Activated T-helper 1 cell treated with anti-CD3 and anti-CD28 coated beads, Interleukin-12 subunit alpha, Interleukin-12 subunit beta, Interleukin-2, Interleukin-4 antibody, amounts not matched to agents 30 ng/mL and 10 ng/mL and 1 ng/mL, durations not matched to agents 14 hours and 24 hours and 36 hours (primary cell): ENCODE measurements around the gene HJV. TPM values are rescaled to one million over a fixed set of nuclear protein-coding genes. Genes with fewer than 3 reads are reported as not detected.
A peak's percentile ranks its signal among the peaks of the same experiment; 100 is the strongest.

Experiments
- DNase-seq: peaks from one replicate; pipeline ENCODE4 v3.0.0; 2021; ENCODE audit warnings: low spot score
- H3K27ac Mint-ChIP-seq: one replicate; pipeline ENCODE4 v1.8.0; 2021; ENCODE audit warnings: mild to moderate bottlenecking, mixed read lengths
- H3K27me3 Mint-ChIP-seq: one replicate; pipeline ENCODE4 v1.8.0; 2022; ENCODE audit warnings: mild to moderate bottlenecking, moderate library complexity, mixed read lengths; ENCODE audit not compliant: insufficient read depth
- H3K36me3 Mint-ChIP-seq: one replicate; pipeline ENCODE4 v1.8.0; 2021; ENCODE audit warnings: low read depth, mixed read lengths
- H3K4me1 Mint-ChIP-seq: one replicate; pipeline ENCODE4 v1.8.0; 2021; ENCODE audit warnings: low read depth, mixed read lengths
- H3K4me3 Mint-ChIP-seq: one replicate; pipeline ENCODE4 v1.8.0; 2021; ENCODE audit warnings: mild to moderate bottlenecking, moderate library complexity, mixed read lengths
- H3K9me3 Mint-ChIP-seq: one replicate; pipeline ENCODE4 v1.8.0; 2021; ENCODE audit warnings: mixed read lengths
- intact Hi-C: fragments of 100-400 bp; cut with micrococcal nuclease; formaldehyde crosslinking; loops from one replicate; pipeline ENCODE4 v1.15.1; 2024
- total RNA-seq: library from RNA; stranded (reverse); gene quantifications from 2 replicates; pipeline ENCODE4 v1.2.3, GENCODE V29; 2022

The HJV gene
- total RNA-seq, 1 donor from 2014 or later: not detected

GRCh38 chr1:145974721-145975120 lies 46.8 kb downstream of the HJV start:
- no peaks in the 10 kb centered on the region for H3K9me3 Mint-ChIP-seq

GRCh38 chr1:145972580-145972979 lies 49.0 kb downstream of the HJV start:
- H3K4me3 Mint-ChIP-seq: no peak overlapping the region
- peaks cover 15% of the 10 kb centered on the region for H3K4me1 Mint-ChIP-seq
- H3K27ac Mint-ChIP-seq: no peak overlapping the region
- intact Hi-C loops: no loop called here
- DNase-seq: no peak
- H3K36me3 Mint-ChIP-seq: peaks cover 9% of the 10 kb centered on the region
- H3K9me3 Mint-ChIP-seq: peaks cover 6% of the 10 kb centered on the region
- no peaks in the 10 kb centered on the region for H3K27me3 Mint-ChIP-seq

More at GRCh38 chr1:145974721-145975120, 46.8 kb downstream of the HJV start:
- Mint-ChIP-seq H3K4me1 (peaks cover 15% of the 10 kb centered on the region), H3K36me3 (peaks cover 3% of the 10 kb centered on the region), H3K4me3 (no peak overlapping the region), H3K27ac (peak overlapping the region; percentile 36), H3K27me3 (no peaks in the 10 kb centered on the region)
- no peak for DNase-seq
- intact Hi-C loops: no loop called here

Other genes starting within 250 kb of the HJV start
- 18.8 and 20.0 TPM in 2 replicates for gene RNF115, start 197.6 kb downstream of the HJV start, total RNA-seq
- 44.5 and 47.2 TPM in 2 replicates for gene POLR3C, start 197.5 kb downstream of the HJV start, total RNA-seq
- gene NUDT17, start 176.1 kb downstream of the HJV start, total RNA-seq: 3.0 TPM in 2 replicates
- 16.9 and 17.0 TPM in 2 replicates for gene PIAS3, start 162.7 kb downstream of the HJV start, total RNA-seq
- gene ANKRD35, start 135.9 kb downstream of the HJV start, total RNA-seq: 0.37 and 0.52 TPM in 2 replicates
- gene ITGA10, start 111.7 kb downstream of the HJV start, total RNA-seq: 1.9 TPM in 2 replicates
- gene PEX11B, start 103.0 kb downstream of the HJV start, total RNA-seq: 30.6 and 31.2 TPM in 2 replicates
- 331 and 354 TPM in 2 replicates for gene RBM8A, start 94.3 kb downstream of the HJV start, total RNA-seq
- 30.3 and 32.2 TPM in 2 replicates for gene LIX1L, start 63.7 kb downstream of the HJV start, total RNA-seq
- 4.8 and 5.1 TPM in 2 replicates for gene ANKRD34A, start 57.2 kb downstream of the HJV start, total RNA-seq
- 10.6 and 11.6 TPM in 2 replicates for gene POLR3GL, start 57.0 kb downstream of the HJV start, total RNA-seq
- 107 and 108 TPM in 2 replicates for gene TXNIP, start 25.2 kb downstream of the HJV start, total RNA-seq
- 3.6 and 3.7 TPM in 2 replicates for gene NBPF10, start 123.1 kb upstream of the HJV start, total RNA-seq
- gene NOTCH2NLA, start 207.3 kb upstream of the HJV start, total RNA-seq: 35.7 and 36.4 TPM in 2 replicates